GM19463 (cell line): ENCODE results near the gene MRPL11.

Experiments
- ATAC-seq: cut with Tn5 transposase; IDR thresholded peaks from one replicate; pipeline ENCODE4 v1.9.1; 2021; ENCODE audit warnings: mild to moderate bottlenecking, moderate library complexity; ENCODE audit not compliant: unreplicated experiment

Gene MRPL11

GRCh38 chr11:66393954-66394353, 44.7 kb downstream of the MRPL11 start:
- ATAC-seq = no peak

- ATAC-seq = no peak
Measured at GRCh38 chr11:66391322-66391721, 47.3 kb downstream of the MRPL11 start.

DNA sequence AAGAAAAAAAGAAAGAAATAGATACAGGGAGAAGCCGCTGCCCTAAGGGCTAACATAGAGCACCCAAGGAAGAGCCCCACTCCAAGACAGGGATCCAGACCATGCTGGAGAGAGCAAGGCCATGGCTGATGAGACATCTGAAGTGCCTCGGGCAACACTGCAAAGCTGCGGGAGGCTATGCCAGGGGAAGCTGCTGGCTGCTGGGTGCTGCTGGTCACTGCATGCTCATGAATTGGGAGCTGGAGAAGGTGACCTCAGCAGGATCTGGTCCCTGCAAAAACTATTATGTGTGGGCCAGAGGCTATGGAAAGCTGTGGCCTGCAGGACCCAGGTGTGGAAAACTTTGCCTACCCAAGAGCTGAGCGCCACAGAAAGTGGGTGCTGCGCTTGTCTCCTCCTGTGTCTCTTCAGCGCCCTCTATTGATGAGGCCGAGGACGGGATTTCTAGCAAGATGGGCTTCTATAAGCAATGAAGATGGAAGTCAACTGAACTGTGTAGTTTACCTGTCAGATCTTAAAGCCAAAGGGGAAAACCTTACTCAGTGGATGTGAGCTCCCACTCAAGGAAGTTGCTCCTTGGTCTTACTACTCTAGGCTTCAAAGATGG, 49.8 kb downstream of the MRPL11 start:
- no peak for ATAC-seq

GRCh38 chr11:66386171-66387069, 52.2 kb downstream of the MRPL11 start:
- no peak for ATAC-seq
